ENCODE data around the gene VIPR1.

GRCh38 chr3:42532229-42532628 lies 29.8 kb downstream of the VIPR1 start:
- no peak for TF ChIP-seq CTCF (IDR thresholded peaks at IDR 0.05)
- no peak for TF ChIP-seq POLR2A (IDR thresholded peaks at IDR 0.05)
- TF ChIP-seq POLR2AphosphoS5 (IDR thresholded peaks at IDR 0.05) = no peak

All from sigmoid colon (tissue), 4 donors.